Stimulated activated CD4-positive, alpha-beta T cell treated with anti-CD3 and anti-CD28 coated beads, TNF-alpha, amount 100 ng/mL, for 48 hours (primary cell): ENCODE measurements around the gene MXRA7.
"Not testable (repeated sequence)": the region's sequence is repeated elsewhere in the genome, so short reads cannot be mapped to it uniquely, and the experiment has no call there.

ENCODE experiments used
- DNase-seq, 3 donors: peaks; one replicate each; pipeline ENCODE4 v3.0.0-alpha.2; 2020; ENCODE audit warnings: low read depth in 3 of 3

MXRA7 gene

DNA sequence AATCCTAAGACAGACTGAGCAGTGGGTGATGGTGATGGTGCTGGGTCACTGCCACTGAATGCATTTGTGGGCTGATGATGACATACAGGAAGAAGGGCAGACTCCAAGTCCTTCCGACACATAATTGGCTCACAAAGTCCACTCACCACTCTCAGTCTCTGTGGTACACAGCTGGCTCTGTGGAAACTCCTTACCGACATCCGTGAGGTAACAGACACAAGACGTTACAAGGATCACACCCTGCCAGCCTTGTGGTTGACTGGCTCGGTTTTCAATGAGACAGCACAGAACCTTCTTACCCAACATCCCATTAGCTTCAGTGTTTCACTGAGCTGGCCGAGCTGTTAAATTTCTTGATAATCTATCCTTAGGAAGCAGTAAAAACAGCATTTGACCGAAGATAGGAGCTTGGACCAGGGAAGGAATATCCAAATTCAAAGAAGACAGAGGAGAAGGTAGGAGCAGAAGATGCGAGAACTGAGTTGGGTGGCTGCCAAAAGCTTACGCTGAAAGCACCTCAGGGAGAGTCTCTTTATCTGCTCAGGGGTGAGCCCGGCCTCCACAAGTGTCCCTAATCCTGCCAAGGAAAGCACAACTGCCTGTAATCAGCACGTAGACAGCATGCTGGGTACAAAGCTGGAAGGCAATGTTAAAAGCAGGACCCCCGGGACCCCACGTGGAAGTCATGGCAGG, 5.5 kb upstream of the MXRA7 start:
- DNase-seq: no peak

DNA sequence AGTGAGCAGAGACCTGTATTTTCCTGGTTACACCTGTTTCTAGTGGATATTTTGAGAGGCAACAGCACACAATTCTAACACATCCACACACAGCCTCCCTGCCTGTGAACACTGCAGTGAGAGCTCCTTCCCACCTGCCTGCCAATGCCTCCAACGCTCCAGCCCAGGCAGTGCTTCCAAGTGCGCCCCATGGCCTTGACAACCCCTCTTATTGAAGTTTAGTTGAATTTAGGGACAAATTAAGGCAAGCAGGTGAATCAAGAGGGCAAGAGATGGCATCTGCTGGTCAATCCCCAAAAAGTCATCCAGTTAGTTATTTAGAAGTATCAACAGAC, 4.7 kb upstream of the MXRA7 start:
- no peak for DNase-seq

DNA sequence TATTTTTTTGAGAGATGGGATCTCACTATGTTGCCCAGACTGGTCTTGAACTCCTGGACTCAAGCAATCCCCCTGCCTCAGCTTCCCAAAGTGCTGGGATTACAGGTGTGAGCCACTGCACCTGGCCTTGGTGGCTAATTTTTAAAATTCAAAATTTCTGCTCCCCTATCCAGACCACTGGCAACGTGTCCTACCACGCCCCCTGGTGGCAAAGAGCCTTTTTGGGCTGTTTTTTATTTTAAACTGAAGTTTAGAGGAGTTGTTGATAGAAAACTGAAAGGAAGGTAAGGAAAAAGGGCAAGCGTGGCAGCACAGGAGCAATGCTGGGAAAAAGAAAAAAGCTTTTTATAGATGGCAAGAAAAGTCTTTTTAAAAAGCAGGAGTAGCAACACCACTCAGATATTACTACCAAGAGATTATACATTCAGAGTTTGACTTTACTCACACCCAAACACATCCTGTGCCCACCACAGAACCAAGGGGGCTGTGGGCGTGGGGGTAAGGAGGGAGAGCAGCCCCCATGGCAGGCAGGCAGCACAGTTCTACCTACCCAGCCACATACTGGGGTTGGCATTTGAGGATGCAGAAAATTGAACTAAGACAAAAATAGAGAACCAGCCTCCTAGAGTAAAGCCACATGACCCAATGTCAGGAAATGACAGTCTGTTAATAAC, 4.2 kb upstream of the MXRA7 start:
- peak; percentile 44 to 73 (median 68) for DNase-seq

DNA sequence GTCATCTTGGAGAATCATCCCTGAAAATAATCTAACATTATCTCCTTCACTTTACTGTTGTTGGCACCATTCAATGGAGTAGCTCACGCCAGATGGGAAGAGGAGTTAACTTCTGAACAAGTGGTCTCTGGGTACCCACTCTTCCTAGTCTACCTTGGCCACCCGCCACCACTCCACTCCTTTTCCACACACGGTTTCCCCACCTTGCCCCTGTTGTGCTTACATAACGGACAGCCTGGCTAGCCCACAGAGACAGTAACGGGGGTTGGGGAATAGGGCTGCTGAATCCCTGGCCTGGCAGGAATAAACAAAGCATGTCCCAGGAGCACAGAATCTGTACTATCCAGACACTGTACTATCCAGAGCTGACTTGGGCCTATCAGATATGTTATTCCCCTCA, 3.6 kb upstream of the MXRA7 start:
- no peak for DNase-seq

DNA sequence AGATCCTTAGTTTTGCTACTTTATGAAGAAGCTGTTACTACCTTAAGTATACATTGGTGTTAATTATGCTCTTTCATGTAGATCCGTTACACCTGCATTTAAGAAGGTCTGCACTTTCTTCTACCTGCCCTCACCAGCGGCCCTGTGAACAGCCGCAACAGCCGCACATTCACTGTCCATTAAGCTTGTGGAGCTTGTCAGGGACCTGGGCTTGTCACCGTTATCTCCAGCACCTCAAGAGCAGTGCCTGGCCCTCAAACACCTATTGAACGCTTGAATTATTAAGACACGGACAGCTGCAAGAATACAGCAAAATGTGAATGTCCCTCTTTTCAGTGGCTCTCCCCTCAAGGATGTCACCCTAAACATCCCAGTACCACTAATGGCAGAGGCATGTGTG, 3.0 kb upstream of the MXRA7 start:
- DNase-seq: no peak

DNA sequence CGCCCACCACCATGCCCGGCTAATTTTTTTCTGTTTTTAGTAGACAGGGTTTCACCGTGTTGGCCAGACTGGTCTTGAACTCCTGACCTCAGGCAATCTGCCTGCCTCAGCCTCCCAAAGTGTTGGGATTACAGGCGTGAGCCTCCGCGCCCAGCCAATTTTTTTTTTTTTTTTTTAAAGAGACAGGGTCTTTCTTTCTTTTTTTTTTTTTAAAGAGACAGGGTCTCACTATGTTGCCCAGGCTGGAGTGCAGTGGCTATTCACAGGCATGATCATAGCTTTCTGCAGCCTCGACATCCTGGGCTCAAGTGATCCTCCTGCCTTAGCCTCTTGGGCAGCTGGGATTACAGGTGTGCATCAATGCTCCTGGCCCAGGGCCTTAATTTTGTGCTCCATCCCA, 1.6 kb upstream of the MXRA7 start:
- not testable (repeated sequence) for DNase-seq

DNA sequence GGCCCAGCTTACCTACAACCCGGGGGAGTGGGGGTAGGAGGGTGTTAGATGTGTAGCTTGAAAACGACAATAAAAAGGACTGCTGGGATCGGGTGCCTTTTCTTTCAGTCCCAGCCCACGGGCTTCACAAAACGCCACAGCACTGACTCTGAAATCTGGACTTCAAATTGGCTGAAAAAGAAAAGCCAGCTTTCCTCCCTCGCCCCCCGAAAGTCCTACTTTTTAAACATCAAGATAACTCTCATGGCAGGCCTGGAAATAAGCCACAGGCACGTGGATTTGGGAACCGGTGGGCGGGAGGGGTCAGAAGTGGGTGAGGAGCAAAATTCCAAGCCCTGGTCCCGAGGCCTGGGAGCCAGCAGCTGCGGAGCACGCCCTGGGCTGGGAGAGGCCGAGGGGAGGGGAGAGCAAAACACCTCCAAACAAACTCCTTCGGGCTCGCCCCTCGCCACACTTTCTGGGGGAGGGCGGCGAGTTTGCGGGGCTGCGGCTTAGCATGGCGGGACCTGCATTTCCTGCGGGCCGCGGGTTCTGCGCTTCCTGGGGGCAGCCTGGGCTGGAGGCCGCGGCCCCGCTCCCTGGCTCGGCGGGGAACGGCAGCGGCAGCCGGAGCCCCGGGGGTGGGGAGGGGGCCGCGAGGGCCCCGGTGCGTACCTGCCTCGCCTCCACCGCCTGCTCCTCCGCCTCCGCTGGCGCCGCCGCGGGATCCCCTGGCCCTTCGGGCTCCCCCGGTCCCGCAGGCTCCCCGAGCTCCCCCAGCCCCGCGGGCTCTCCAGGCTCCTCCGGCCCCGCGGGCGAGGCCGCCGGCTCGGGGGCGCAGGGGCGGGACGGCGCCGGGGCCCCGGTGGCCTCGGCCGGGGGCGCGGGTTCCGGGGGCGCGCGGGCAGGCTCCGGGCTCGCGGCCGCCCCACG, 558 bp downstream of the MXRA7 start:
- not testable (repeated sequence) for DNase-seq

DNA sequence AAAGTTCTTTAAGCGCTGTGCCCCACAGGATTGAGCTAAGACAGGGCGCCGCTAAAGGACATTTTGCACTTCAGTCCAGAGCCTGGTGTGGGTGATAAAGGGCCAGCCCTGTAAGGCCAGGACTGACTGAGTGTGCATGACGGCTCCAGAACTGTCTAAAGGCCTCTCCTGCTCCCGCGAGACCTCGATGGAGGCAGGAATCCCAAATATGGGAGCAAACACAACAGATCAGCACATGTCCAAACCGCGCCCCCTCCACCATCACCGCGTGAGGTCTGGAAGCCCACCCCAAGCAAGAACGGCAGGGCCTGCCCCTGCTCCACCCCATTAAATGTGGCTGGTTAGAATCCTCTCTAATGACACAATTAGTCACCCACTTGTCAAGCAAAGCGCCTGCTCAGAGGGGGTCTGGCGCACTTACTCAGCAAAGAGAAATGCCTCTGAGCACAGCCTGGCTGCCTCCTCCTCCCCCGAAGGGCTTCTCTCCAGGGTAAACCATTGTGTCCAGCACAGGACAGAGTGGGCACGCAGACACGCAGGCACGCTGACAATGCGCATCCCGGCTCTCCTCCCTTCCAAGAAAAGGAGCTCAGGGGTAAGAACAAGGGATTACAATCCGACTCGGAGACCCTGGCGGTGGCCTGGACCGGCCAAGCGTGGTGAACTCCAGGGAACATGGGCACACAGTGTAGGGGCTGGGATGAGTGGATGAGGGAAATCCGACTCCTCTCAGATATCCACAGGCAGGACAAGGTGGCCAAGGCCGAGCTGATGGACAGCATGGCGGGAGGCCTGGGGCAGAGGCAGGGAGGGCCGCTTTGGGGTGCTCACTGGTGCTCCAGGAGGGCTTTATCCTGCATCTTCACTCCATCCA, 1.5 kb downstream of the MXRA7 start:
- DNase-seq: no peak

DNA sequence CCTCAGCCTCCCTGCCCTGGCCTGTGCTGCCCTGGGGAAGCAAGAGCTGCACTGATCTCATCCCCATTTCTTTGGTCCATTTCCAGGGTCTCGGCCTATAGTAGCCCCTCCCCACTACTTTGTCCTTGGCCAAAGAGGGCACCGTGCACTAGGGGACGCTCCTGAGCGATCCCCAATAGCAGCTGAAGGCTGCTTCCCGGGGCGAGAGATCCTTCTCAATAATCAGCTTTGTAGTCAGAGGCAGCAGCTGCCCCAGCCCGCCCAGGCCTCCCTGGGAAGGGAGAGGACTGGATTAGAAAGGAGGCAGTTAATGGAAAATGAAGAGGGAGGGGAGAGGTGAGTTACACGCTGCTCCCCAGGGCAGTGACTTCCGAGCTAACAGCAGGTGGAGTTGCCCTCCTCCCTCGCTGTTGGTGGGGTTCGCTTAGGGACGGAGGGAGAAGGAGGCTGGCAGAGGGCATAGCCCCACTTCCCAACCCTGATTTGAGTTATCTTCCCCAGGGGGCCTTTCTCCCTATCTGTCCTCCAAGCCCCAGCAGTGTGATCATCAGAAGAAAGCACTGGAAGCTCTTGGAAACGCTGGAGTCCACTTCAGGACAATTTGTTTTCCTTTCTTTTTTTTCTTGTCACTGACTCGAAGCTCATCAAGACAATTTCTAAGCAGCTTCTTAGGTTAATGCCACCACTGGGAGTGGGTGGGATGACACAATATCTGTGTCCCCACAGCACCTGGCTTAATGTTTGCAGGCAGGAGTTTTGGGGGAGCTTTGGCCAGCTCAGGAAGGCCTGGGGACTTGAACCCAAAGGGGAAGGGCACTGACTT, 2.6 kb downstream of the MXRA7 start:
- DNase-seq: no peak

DNA sequence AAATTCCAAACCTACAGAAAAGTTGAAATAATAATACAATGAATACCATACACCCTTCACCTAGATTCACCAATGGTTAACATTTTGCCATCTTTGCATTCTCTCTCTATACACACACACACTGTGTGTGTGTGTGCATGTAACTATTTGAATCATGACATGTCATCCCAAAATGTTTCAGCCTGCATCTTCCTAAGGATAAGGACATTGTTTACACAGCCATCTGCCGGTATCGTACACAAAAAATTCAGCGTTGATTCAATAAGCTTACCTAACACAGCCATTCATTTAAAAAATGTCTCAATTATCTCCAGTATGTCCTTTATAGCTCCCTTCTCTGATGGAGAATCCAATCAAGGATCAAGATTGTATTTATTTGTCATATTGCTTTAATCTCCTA, 3.9 kb downstream of the MXRA7 start:
- no peak for DNase-seq

DNA sequence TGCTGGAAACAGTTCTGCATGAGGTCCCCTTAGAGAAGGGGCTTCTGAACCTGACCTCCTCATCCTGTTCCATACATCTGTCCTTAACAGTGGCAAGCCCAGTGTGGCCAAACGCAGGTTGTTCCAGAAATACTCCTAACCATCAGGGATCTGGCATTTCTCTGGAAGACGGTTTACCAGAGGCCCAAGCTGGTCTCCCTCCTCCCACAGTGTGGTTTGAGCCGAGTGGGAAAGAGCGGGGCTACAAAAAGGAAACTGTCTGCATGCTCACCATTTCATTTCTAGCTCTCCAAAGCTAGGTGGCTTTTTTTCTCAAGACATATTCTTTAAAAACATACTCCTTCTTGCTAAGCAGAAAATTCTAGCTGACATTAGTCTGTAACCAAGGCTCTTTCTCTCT, 6.0 kb downstream of the MXRA7 start:
- DNase-seq: no peak

DNA sequence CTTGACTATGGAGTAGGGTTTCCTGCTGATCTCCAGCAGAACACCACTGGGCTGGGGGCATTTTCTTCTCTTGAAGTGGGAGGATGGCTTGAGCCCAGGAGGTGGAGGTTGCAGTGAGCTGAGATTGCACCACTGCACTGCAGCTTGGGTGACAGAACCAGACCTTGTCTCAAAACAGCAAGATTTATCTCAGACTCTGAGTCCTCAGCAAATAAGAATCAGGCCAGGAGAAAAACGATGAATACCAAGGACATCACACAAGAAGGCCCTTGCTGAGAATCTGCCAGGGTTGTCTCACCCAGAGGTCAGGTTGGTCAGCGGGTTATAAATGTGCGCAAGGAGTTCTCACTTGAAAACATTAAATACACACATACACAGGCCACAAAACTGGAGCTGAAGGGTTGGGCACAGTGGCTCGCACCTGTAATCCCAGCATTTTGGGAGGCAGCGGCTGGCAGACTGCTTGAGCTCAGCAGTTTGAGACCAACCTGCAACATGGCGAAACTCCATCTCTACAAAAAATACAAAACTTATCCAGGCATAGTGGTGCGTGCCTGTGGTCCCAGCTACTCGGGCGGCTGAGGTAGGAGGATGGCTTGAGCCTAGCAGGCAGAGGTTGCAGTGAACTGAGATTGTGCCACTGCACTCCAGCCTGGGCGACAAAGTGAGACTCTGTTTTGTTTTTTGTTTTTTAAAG, 7.7 kb downstream of the MXRA7 start:
- DNase-seq: no peak

DNA sequence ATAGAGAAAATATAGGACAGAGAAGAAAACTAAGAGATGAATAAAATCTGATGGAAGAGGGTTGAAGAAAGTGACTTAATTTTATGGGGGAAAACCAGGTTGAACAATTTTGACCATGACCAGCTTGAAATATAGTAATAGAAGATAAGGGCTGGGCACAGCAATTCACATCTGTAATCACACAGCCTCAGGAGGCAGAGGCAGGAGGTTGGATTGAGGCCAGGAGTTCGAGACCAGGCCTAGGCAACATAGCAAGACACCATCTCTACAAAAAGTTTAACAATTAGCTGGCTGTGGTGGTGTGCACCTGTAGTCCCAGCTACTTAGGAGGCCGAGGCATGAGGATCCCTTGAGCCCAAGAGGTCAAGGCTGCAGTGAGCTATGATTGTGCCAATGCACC, 8.7 kb downstream of the MXRA7 start:
- no peak for DNase-seq

DNA sequence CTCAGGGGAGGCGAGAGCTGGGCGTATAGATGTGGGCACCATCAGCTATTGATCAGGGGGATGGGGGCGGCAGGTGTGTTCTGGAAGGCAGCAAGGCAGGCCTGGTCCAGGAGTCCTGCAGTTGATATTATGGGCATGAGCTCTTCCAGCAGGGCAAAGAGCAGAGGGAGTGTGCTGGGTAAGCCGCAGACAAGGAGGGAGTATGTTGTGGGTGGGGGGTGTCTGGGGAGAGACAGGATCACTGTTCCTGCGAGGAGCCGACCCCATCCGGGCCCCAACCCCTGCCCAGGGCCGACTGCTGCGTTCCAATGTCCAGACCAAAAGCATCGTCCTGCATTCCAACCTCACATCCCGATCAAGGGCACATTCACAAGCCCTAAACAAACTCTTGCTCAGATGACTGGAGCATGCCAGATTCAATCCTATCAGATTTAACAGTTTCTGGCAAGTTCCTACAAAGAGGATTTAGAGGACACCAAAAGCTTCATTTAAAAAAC, 9.2 kb downstream of the MXRA7 start:
- DNase-seq: no peak

DNA sequence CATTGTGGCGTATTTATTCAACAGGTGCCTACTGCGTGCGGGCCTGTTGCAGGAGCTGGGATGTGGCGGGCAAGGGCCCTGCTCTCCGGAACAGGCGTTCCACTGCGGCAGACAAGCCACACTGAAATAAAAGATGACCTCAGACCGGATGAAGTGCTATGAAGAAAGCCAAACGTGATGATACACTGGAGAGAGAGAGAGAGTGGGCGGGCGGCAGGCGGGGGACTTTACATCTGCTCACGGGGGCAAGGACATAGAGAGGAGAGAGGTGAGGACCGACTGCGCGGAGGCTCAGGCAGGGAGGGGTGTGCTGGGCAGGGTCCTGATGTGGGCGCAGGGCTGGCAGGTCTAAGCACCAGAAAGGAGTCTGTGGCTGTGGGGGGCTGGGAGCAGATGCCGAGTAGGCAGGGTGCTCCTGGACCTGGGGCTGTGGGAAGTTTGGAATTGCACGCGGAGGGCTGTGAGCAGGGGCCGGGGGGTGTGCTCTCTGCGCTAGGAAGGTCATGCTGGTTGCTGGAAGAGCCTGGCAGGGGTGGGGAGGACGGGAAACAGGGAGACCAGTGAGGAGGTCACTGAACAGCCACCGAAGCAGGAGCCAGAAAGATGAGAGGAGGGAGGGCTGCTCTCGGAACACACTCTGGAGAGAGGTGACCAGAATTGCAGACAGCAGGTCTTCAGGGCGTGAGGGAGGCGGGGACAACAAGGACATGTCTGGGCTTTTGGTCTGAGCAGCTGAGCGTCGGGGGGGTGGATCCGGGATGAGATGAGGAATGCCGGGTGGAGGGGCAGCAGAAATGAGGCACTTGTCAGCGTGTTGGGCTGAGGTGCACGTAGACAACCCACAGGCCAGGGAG, 9.9 kb downstream of the MXRA7 start:
- no peak for DNase-seq

DNA sequence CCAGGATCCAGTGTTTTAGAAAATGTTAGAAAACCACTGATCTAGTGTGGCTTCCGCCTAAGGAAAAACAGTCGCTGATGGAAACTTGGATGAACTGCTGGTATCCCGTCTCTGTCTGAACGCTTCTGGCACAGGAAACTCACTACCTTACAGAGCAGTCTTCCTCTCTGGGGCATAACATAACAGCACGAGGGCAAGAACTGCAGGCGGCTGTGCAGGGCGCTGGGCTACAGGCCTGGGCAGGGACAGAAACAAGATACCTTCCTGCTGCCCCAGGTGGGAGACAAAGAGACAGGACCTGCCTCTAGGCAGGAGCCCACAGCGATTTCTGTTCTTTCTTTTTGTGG, 10.5 kb downstream of the MXRA7 start:
- no peak for DNase-seq

DNA sequence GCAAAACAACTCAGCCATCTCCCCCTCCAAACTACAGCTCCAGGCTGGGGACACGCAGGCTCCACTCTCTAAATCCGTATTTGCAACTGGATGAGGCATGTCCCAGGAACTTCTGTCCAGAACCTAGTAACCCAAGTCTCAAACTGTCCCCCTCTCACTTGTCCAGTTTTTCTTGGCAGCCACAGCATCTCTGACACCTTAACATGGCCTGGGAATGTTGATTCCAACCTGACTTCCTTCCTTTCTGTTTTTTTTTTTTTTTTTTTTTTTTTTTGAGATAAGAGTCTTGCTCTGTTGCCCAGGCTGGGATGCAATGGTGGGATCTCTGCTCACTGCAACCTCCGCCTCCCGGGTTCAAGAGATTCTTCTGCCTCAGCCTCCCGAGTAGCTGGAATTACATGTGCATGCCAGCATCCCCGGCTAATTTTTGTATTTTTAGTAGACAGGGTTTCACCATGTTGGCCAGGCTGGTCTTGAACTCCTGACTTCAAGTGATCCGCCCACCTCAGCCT, 12.2 kb downstream of the MXRA7 start:
- not testable (repeated sequence) for DNase-seq

DNA sequence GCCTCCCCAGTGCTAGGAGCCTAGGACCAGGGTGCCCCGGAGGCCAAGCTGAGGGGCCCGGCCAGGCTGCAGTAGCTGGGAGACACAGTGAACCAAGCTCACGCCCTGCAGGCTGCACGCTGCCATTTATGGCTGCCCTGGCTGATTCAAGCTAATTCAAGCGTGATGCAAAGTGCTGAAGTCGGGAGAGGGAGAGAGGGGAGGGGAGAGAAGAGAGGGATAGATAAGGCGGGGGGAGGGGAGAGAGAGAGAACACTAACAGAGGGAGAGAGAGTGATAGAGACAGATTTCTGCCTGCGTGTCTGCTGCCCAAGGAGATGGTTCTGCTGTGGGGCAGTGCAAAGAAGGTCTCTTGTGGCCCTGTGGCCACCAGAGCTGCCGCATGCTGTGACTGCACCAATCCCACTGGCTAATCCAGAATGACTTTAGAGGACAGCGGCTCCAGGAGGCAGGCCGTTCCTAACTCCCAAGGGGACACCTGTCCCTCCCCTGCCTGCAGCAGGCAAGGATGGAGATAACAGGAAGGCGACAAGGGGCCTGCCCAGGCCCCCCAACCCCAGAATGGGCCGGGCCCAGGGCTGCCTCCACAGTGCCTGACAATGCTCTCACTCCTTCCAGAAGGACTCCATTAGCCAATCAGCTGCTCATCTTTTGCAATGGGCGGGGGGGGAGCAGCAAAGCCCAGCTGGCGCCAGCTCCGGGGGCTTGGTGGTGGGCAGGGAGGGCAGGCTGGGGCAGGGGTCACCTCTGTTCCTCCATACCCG, 12.9 kb downstream of the MXRA7 start:
- no peak for DNase-seq
